ENCODE measurements around the gene FCGR3A. TPM values are rescaled to one million over a fixed set of nuclear protein-coding genes. Genes with fewer than 3 reads are reported as not detected.

Gene FCGR3A
- total RNA-seq, 6 donors from 2014 or later, result 20.8 to 237 (median 82.8) TPM

GRCh38 chr1:161511018-161511755 is 38.4 kb downstream of the FCGR3A start:
- DNase-seq (no peak), ATAC-seq (ENCODE audit: low FRiP score in 2 of 2) (peak; percentile 12 to 27)
- H3K9me3 ChIP-seq, result no peaks in the 10 kb centered on the region
- H3K36me3 ChIP-seq, result peaks cover 0 to 8% (median 2%) of the 10 kb centered on the region in 4 donors
- H3K4me3 ChIP-seq, result no peak overlapping the region
- peak overlapping the region in 2 of 4 donors; percentile 15 to 36 for H3K27ac ChIP-seq
- no peaks in the 10 kb centered on the region for H3K27me3 ChIP-seq
- H3K4me1 ChIP-seq, result peaks cover 25 to 38% (median 30%) of the 10 kb centered on the region in 4 donors
- no peak for TF ChIP-seq CTCF (IDR thresholded peaks at IDR 0.05)
- no peak for TF ChIP-seq POLR2A (IDR thresholded peaks at IDR 0.05)
- 62 to 73% methylated on average over 5 of the region's 5 CpGs for WGBS, 2 donors

- Histone ChIP-seq H3K27ac (no peak overlapping the region), H3K4me3 (no peak overlapping the region), H3K4me1 (peaks cover 26 to 42% (median 31%) of the 10 kb centered on the region in 4 donors), H3K9me3 (no peaks in the 10 kb centered on the region), H3K36me3 (peaks cover 0 to 8% (median 2%) of the 10 kb centered on the region in 4 donors), H3K27me3 (no peaks in the 10 kb centered on the region)
- DNase-seq (no peak), ATAC-seq (ENCODE audit: low FRiP score in 2 of 2) (no peak)
- 87 to 94% methylated on average over 3 of the region's 3 CpGs for WGBS, 2 donors
- no peak for TF ChIP-seq EP300 (IDR thresholded peaks at IDR 0.05)
- TF ChIP-seq CTCF (IDR thresholded peaks at IDR 0.05), result no peak
- no peak for TF ChIP-seq POLR2A (IDR thresholded peaks at IDR 0.05)
- TF ChIP-seq POLR2AphosphoS5 (IDR thresholded peaks at IDR 0.05), result no peak
These were observed 39.1 kb downstream of the FCGR3A start for GRCh38 chr1:161510477-161510876.

- 26 to 32% methylated on average over 8 to 12 of the region's 15 CpGs for whole genome bisulfite sequencing, 2 donors
- Histone ChIP-seq H3K27ac (peak overlapping the region; percentile 79 to 86 (median 86)), H3K4me3 (peak overlapping the region in 3 of 4 donors; percentile 30 to 47 (median 37)), H3K9me3 (no peaks in the 10 kb centered on the region), H3K4me1 (peaks cover 17 to 25% (median 24%) of the 10 kb centered on the region in 4 donors), H3K36me3 (peaks cover 0 to 7% (median 2%) of the 10 kb centered on the region in 4 donors), H3K27me3 (no peaks in the 10 kb centered on the region)
- TF ChIP-seq EP300 (IDR thresholded peaks at IDR 0.05), result peak in 2 of 4 donors; percentile 32 to 70
- TF ChIP-seq CTCF (IDR thresholded peaks at IDR 0.05), result no peak
- TF ChIP-seq POLR2A (IDR thresholded peaks at IDR 0.05), result peak in 1 of 4 donors; percentile 57
- peak; percentile 71 to 78 for TF ChIP-seq POLR2AphosphoS5 (IDR thresholded peaks at IDR 0.05)
- ATAC-seq (ENCODE audit: low FRiP score in 2 of 2) (peak; percentile 75 to 81), DNase-seq (peak in 1 of 2 donors; percentile 81)
These were observed 43.0 kb downstream of the FCGR3A start for GRCh38 chr1:161506336-161507223.

GRCh38 chr1:161505686-161506085 is 43.9 kb downstream of the FCGR3A start:
- TF ChIP-seq POLR2AphosphoS5 (IDR thresholded peaks at IDR 0.05) (no peak), EP300 (IDR thresholded peaks at IDR 0.05) (no peak)
- H3K27me3 ChIP-seq, result no peaks in the 10 kb centered on the region
- peaks cover 0 to 4% (median under 1%) of the 10 kb centered on the region in 4 donors for H3K36me3 ChIP-seq
- H3K4me3 ChIP-seq, result peak overlapping the region in 3 of 4 donors; percentile 30 to 47 (median 37)
- ATAC-seq (ENCODE audit: low FRiP score in 2 of 2) (peak in 1 of 2 donors; percentile 3), DNase-seq (no peak)
- 83 to 91% methylated on average over 6 of the region's 6 CpGs for WGBS, 2 donors
- H3K4me1 ChIP-seq, result peaks cover 8 to 21% (median 18%) of the 10 kb centered on the region in 4 donors
- no peaks in the 10 kb centered on the region for H3K9me3 ChIP-seq
- H3K27ac ChIP-seq, result peak overlapping the region; percentile 79 to 86 (median 86)

- Histone ChIP-seq H3K27me3 (no peaks in the 10 kb centered on the region), H3K9me3 (no peaks in the 10 kb centered on the region), H3K4me1 (peaks cover 14 to 37% (median 29%) of the 10 kb centered on the region in 4 donors), H3K4me3 (no peak overlapping the region), H3K27ac (no peak overlapping the region), H3K36me3 (no peaks in the 10 kb centered on the region)
- TF ChIP-seq CTCF (IDR thresholded peaks at IDR 0.05) (no peak), EP300 (IDR thresholded peaks at IDR 0.05) (no peak), POLR2AphosphoS5 (IDR thresholded peaks at IDR 0.05) (no peak), POLR2A (IDR thresholded peaks at IDR 0.05) (no peak)
- ATAC-seq (ENCODE audit: low FRiP score in 2 of 2), result no peak
- DNase-seq, result no peak
These were observed 46.2 kb downstream of the FCGR3A start for GRCh38 chr1:161503394-161503748.

Data from upper lobe of left lung (tissue), 6 donors.